CD8-positive, alpha-beta memory T cell (primary cell): ENCODE data around the gene PNLIPRP1. TPM values are rescaled to one million over a fixed set of nuclear protein-coding genes. Genes with fewer than 3 reads are reported as not detected.

Experiments
- CTCF ChIA-PET: fragments of 350-600 bp; sonication (Branson Sonifier 250); formaldehyde crosslinking; loops from one replicate; lab custom pipeline; 2021; ENCODE audit warnings: antibody characterized with exemption; lab: Charles Lee
- POLR2A ChIA-PET: fragments of 350-600 bp; sonication (Branson Sonifier 250); formaldehyde crosslinking; loops from one replicate; lab custom pipeline; 2021; ENCODE audit warnings: antibody characterized with exemption; lab: Charles Lee
- DNase-seq, 5 donors: peaks; one replicate each; pipeline versions ENCODE4 v3.0.0 to v3.0.0-alpha.2; 2020 to 2022; ENCODE audit warnings: mixed read lengths in 1 of 5
- H3K27ac ChIP-seq: one replicate; pipeline ENCODE4 v1.7.0; 2013; ENCODE audit warnings: low read depth, mild to moderate bottlenecking, low read length, moderate library complexity
- H3K27me3 ChIP-seq: 2 replicates; pipeline ENCODE4 v1.7.0; 2013; ENCODE audit warnings: low read length, mild to moderate bottlenecking; ENCODE audit not compliant: insufficient read depth, poor library complexity, severe bottlenecking
- H3K36me3 ChIP-seq: 2 replicates; pipeline ENCODE4 v1.7.0; 2013; ENCODE audit warnings: mild to moderate bottlenecking, low read length, moderate library complexity; ENCODE audit not compliant: insufficient read depth
- H3K4me1 ChIP-seq: 2 replicates; pipeline ENCODE4 v1.7.0; 2013; ENCODE audit warnings: mild to moderate bottlenecking, low read length, moderate library complexity; ENCODE audit not compliant: insufficient read depth
- H3K4me3 ChIP-seq: 2 replicates; pipeline ENCODE4 v1.7.0; 2013; ENCODE audit warnings: mild to moderate bottlenecking, low read length
- H3K9me3 ChIP-seq: 2 replicates; pipeline ENCODE4 v1.7.0; 2013; ENCODE audit warnings: mild to moderate bottlenecking, low read length
- H3K27ac Mint-ChIP-seq, 8 donors: one replicate each; pipeline ENCODE4 v1.8.0; 2020 to 2021; ENCODE audit warnings: mixed read lengths in 8 of 8, mild to moderate bottlenecking in 6 of 8, inconsistent platforms in 3 of 8, moderate library complexity in 3 of 8
- H3K27me3 Mint-ChIP-seq, 2 donors: one replicate each; pipeline ENCODE4 v1.8.0; 2020 to 2021; ENCODE audit warnings: mixed read lengths in 2 of 2, mild to moderate bottlenecking in 1 of 2, moderate library complexity in 1 of 2
- H3K36me3 Mint-ChIP-seq, 3 donors: one replicate each; pipeline ENCODE4 v1.8.0; 2020 to 2021; ENCODE audit warnings: mixed read lengths in 3 of 3, inconsistent platforms in 1 of 3, mild to moderate bottlenecking in 1 of 3
- H3K4me1 Mint-ChIP-seq, 3 donors: one replicate each; pipeline ENCODE4 v1.8.0; 2020 to 2021; ENCODE audit warnings: mixed read lengths in 3 of 3, inconsistent platforms in 1 of 3, mild to moderate bottlenecking in 1 of 3
- H3K4me3 Mint-ChIP-seq, 7 donors: one replicate each; pipeline ENCODE4 v1.8.0; 2020 to 2021; ENCODE audit warnings: mixed read lengths in 7 of 7, mild to moderate bottlenecking in 6 of 7, moderate library complexity in 4 of 7, inconsistent platforms in 2 of 7
- H3K9me3 Mint-ChIP-seq, 5 donors: one replicate each; pipeline ENCODE4 v1.8.0; 2020 to 2022; ENCODE audit warnings: mixed read lengths in 5 of 5, mild to moderate bottlenecking in 3 of 5, moderate library complexity in 2 of 5, inconsistent platforms in 1 of 5
- polyA plus RNA-seq: library from polyadenylated mRNA; unstranded; fragments of 300-500 nt; fragmentation: Illumina TruSeq; gene quantifications from one replicate; pipeline ENCODE4 v1.2.3, GENCODE V29; 2021
- total RNA-seq, 2 experiments: library from RNA; stranded (reverse); gene quantifications; one replicate each; pipeline ENCODE4 v1.2.3, GENCODE V29; 2021

Gene PNLIPRP1
- total and polyA plus RNA-seq, 3 experiments from 2014 or later = not detected

DNA sequence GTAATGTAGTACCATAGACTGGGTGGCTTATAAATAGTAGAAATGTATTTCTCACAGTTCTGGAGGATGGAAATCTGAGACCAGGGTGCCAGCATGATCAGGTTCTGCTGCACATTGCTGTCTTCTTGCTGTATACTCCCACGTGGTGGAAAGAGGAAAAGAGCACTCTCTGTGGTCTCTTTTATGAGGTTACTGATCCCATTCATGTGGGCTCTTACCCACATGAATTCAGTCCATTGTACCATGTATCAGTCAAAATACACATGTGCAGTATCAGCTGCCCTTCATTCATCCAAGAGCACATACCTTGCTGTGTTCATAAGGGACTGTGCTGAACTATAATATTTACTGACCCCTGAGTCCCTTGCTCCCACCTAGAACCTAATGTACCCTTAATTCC is 47.1 kb downstream of the PNLIPRP1 start:
- H3K27me3 ChIP-seq = no peaks in the 10 kb centered on the region
- no peaks in the 10 kb centered on the region for H3K4me1 Mint-ChIP-seq
- no peak for DNase-seq
- no peaks in the 10 kb centered on the region for H3K36me3 Mint-ChIP-seq
- no peak overlapping the region for H3K27ac Mint-ChIP-seq
- no peak overlapping the region for H3K27ac ChIP-seq
- H3K4me3 ChIP-seq = no peak overlapping the region
- peaks cover 0 to 6% (median 2%) of the 10 kb centered on the region in 5 donors for H3K9me3 Mint-ChIP-seq
- POLR2A ChIA-PET = no interaction called here
- H3K4me3 Mint-ChIP-seq = no peak overlapping the region
- CTCF ChIA-PET = no interaction called here
- H3K27me3 Mint-ChIP-seq = no peaks in the 10 kb centered on the region
- H3K9me3 ChIP-seq = no peaks in the 10 kb centered on the region
- H3K4me1 ChIP-seq = no peaks in the 10 kb centered on the region
- no peaks in the 10 kb centered on the region for H3K36me3 ChIP-seq

DNA sequence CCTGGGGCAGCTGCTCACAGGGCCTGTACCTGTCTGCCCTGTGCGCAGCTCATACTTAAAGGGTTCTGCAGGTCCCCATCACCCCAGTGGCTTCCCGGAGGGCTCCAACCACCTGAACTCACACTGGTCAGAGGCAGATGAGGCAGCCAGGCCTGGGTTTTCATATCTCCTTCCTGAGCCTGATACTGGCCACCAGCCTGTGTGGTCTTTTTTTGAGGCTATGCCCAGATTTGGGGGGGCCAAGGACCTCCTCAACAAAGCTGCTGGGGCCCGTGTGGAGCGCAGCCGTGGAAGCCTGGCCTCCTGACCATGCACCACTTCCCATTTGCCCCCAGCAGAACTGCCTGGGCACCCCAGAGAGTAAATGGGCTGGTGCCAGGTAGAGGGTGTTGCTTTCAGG is 55.7 kb downstream of the PNLIPRP1 start:
- H3K9me3 Mint-ChIP-seq = peaks cover 0 to 14% (median 4%) of the 10 kb centered on the region in 5 donors
- Histone ChIP-seq H3K9me3 (no peaks in the 10 kb centered on the region), H3K36me3 (no peaks in the 10 kb centered on the region), H3K4me1 (no peaks in the 10 kb centered on the region), H3K4me3 (no peak overlapping the region), H3K27ac (no peak overlapping the region), H3K27me3 (no peaks in the 10 kb centered on the region)
- no peaks in the 10 kb centered on the region for H3K27me3 Mint-ChIP-seq
- no peaks in the 10 kb centered on the region for H3K36me3 Mint-ChIP-seq
- no peak overlapping the region for H3K27ac Mint-ChIP-seq
- no peak overlapping the region for H3K4me3 Mint-ChIP-seq
- no peak for DNase-seq
- POLR2A ChIA-PET = no interaction called here
- no peaks in the 10 kb centered on the region for H3K4me1 Mint-ChIP-seq
- CTCF ChIA-PET = no interaction called here

DNA sequence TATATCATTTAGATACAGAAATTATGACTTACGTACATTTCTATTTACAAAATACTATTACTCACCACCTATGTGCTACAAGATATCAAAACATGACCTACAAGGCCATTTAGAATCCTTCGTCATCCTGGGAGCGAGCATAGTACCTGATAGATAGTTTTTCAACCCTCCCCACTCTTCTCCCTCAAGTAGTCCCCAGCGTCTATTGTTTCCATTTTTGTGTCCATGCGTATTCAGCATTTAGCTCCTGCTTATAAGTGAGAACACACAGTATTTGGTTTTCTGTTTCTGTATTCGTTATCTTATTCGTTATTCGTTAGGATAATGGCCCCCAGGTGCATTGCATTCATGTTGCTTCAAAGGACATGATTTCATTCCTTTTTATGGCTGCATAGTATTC is 58.1 kb downstream of the PNLIPRP1 start:
- H3K36me3 Mint-ChIP-seq = no peaks in the 10 kb centered on the region
- H3K9me3 ChIP-seq = no peaks in the 10 kb centered on the region
- DNase-seq = no peak
- ChIA-PET CTCF (no interaction called here), POLR2A (no interaction called here)
- H3K27me3 ChIP-seq = no peaks in the 10 kb centered on the region
- peaks cover 0 to 10% (median 4%) of the 10 kb centered on the region in 5 donors for H3K9me3 Mint-ChIP-seq
- peaks cover 0 to 2% of the 10 kb centered on the region in 2 donors for H3K27me3 Mint-ChIP-seq
- H3K4me3 Mint-ChIP-seq = no peak overlapping the region
- H3K4me1 Mint-ChIP-seq = no peaks in the 10 kb centered on the region
- H3K27ac ChIP-seq = no peak overlapping the region
- H3K4me1 ChIP-seq = no peaks in the 10 kb centered on the region
- H3K27ac Mint-ChIP-seq = no peak overlapping the region
- H3K36me3 ChIP-seq = no peaks in the 10 kb centered on the region
- no peak overlapping the region for H3K4me3 ChIP-seq

DNA sequence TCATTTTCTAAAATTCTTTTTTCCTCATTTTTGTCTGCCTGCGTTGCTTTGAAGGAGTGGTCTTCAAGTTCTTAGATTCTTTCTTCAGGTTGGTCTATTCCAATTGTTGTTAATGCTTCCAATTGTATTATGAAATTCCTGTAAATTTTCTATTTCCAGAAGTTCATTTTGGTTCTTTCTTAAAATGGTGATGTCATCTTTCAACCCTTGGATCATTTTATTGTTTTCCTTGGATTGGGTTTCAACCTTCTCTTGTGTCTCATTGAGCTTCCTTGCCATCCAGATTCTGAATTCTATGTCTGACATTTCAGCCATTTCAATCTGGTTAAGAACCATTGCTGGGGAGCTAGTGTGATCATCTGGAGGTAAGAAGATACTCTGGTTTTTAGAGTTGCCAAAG is 63.1 kb downstream of the PNLIPRP1 start:
- POLR2A ChIA-PET = no interaction called here
- Histone ChIP-seq H3K4me3 (no peak overlapping the region), H3K4me1 (no peaks in the 10 kb centered on the region), H3K27me3 (no peaks in the 10 kb centered on the region), H3K9me3 (no peaks in the 10 kb centered on the region), H3K36me3 (no peaks in the 10 kb centered on the region), H3K27ac (no peak overlapping the region)
- Mint-ChIP-seq H3K27ac (no peak overlapping the region), H3K9me3 (peaks cover 0 to 10% (median 6%) of the 10 kb centered on the region in 5 donors), H3K36me3 (no peaks in the 10 kb centered on the region), H3K27me3 (peaks cover 0 to 5% of the 10 kb centered on the region in 2 donors), H3K4me1 (no peaks in the 10 kb centered on the region), H3K4me3 (no peak overlapping the region)
- no peak for DNase-seq
- CTCF ChIA-PET = no interaction called here

DNA sequence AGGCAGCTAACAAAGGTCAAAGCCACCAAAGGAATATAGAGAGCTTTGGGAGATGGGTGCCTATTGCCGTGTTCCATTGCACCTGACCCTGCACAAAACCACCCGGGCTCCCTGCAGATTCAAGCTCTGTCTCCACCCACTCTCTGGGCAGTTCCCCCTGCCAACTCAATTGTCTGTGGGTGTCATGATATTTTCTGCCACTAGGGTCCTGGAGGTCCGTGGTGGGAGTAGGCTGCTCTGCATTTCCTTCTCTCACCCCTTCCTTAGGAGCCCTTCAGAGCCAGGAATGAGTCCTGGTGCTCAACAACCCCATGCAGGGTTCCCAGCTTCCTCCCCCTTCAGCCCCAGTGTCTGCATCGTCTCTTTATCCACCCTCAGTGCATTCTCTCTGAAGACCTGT is 64.1 kb downstream of the PNLIPRP1 start:
- H3K27me3 Mint-ChIP-seq = peaks cover 0 to 5% of the 10 kb centered on the region in 2 donors
- no peaks in the 10 kb centered on the region for H3K36me3 Mint-ChIP-seq
- Histone ChIP-seq H3K27me3 (peaks cover 3% of the 10 kb centered on the region), H3K9me3 (no peaks in the 10 kb centered on the region), H3K4me1 (no peaks in the 10 kb centered on the region), H3K4me3 (no peak overlapping the region), H3K36me3 (no peaks in the 10 kb centered on the region), H3K27ac (no peak overlapping the region)
- DNase-seq = no peak
- H3K4me3 Mint-ChIP-seq = no peak overlapping the region
- no peak overlapping the region for H3K27ac Mint-ChIP-seq
- peaks cover 0 to 10% (median 2%) of the 10 kb centered on the region in 5 donors for H3K9me3 Mint-ChIP-seq
- ChIA-PET CTCF (no interaction called here), POLR2A (no interaction called here)
- no peaks in the 10 kb centered on the region for H3K4me1 Mint-ChIP-seq

DNA sequence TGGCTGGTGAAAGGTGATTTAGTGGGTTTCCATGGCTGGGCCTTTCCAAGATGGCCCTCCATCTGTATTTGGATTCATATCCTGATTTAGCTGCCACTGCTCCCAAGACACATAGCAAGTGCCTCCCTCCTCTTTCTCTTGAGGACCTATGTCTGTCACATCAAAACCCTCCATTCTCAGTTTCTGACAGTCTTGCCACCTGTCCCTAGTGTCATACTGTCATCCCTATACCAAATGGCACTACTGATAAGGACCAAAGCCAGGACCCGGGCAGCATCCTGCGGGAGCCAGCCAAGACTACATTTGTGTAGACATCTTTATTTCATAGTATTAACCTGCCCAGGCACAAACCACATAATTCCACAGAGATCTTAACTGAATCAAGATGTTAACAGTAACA is 64.8 kb downstream of the PNLIPRP1 start:
- H3K27me3 Mint-ChIP-seq = peaks cover 0 to 5% of the 10 kb centered on the region in 2 donors
- H3K27me3 ChIP-seq = peaks cover 3% of the 10 kb centered on the region
- peaks cover 0 to 9% (median 2%) of the 10 kb centered on the region in 5 donors for H3K9me3 Mint-ChIP-seq
- ChIA-PET CTCF (no interaction called here), POLR2A (no interaction called here)
- no peak overlapping the region for H3K27ac Mint-ChIP-seq
- H3K36me3 ChIP-seq = no peaks in the 10 kb centered on the region
- no peaks in the 10 kb centered on the region for H3K4me1 Mint-ChIP-seq
- H3K36me3 Mint-ChIP-seq = no peaks in the 10 kb centered on the region
- no peak for DNase-seq
- H3K9me3 ChIP-seq = no peaks in the 10 kb centered on the region
- no peaks in the 10 kb centered on the region for H3K4me1 ChIP-seq
- no peak overlapping the region for H3K4me3 ChIP-seq
- H3K4me3 Mint-ChIP-seq = no peak overlapping the region
- no peak overlapping the region for H3K27ac ChIP-seq

DNA sequence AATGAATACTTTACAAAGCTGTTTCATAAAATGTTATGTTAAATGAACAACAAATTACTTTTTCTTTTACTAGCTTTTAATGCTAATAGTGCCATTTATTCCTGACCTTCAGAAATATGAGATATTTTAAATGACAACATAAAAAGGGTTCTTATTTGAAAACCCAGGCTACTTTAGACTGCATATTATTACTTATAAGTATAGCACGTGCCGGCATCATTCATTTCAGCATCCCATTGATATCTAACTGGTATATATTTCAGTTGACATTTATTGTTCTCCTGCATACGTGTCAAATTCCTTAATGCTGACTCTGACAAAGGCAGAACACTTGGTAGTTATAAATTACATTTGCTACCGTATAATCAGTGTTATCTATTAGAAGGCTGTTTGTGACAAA is 65.3 kb downstream of the PNLIPRP1 start:
- Mint-ChIP-seq H3K4me1 (no peaks in the 10 kb centered on the region), H3K27ac (no peak overlapping the region), H3K9me3 (peaks cover 0 to 7% (median 2%) of the 10 kb centered on the region in 5 donors), H3K36me3 (no peaks in the 10 kb centered on the region), H3K4me3 (no peak overlapping the region), H3K27me3 (peaks cover 0 to 5% of the 10 kb centered on the region in 2 donors)
- H3K27me3 ChIP-seq = peaks cover 3% of the 10 kb centered on the region
- POLR2A ChIA-PET = no interaction called here
- H3K36me3 ChIP-seq = no peaks in the 10 kb centered on the region
- CTCF ChIA-PET = no interaction called here
- no peak overlapping the region for H3K27ac ChIP-seq
- DNase-seq = no peak
- H3K9me3 ChIP-seq = no peaks in the 10 kb centered on the region
- no peak overlapping the region for H3K4me3 ChIP-seq
- no peaks in the 10 kb centered on the region for H3K4me1 ChIP-seq

DNA sequence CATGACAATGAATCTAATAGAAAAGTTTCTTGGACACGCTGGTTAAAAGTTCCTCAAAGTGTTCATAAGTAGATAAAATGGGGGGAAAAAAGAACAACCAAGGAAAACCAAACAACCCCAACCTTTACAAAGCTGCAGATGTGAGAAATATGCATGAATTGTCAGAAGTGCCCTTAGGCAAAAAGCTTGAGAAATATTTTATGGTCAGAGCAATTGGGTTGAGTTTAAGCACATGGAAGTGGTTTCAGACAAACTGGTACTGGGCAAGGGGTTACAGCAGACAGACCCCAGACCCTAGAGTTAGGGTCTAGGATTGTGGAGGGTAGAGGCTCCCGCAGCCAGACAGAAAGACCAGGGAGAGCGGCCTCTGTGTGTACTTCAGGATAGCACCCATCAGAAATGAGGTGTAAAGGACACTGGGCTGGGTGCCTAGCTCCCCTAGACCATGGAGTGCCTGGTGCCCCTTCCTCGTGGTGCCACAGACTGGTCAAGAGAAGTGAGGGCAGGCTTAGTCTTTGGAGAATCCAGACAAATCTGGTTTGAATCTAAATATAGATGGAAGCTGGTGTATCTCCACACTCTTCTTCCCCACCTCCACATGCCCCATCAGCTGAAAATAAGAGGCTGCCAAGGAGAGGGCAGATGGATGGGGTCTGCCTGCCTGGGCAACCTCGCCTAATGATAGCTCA is 67.2 kb downstream of the PNLIPRP1 start:
- Histone ChIP-seq H3K4me3 (no peak overlapping the region), H3K9me3 (no peaks in the 10 kb centered on the region), H3K36me3 (no peaks in the 10 kb centered on the region), H3K27me3 (peaks cover 3% of the 10 kb centered on the region), H3K27ac (no peak overlapping the region), H3K4me1 (no peaks in the 10 kb centered on the region)
- peaks cover 0 to 2% (median 0%) of the 10 kb centered on the region in 5 donors for H3K9me3 Mint-ChIP-seq
- H3K27ac Mint-ChIP-seq = no peak overlapping the region
- ChIA-PET POLR2A (no interaction called here), CTCF (no interaction called here)
- no peaks in the 10 kb centered on the region for H3K36me3 Mint-ChIP-seq
- no peak for DNase-seq
- no peak overlapping the region for H3K4me3 Mint-ChIP-seq
- no peaks in the 10 kb centered on the region for H3K4me1 Mint-ChIP-seq
- H3K27me3 Mint-ChIP-seq = peaks cover 0 to 5% of the 10 kb centered on the region in 2 donors
